Ovary (tissue), 3 donors: ENCODE data around the gene FBXW7.

ENCODE experiments used
- CTCF ChIP-seq, 3 donors: fragments of 450-650 bp in 2 of 3; fragments of 200-600 bp in 1 of 3; IDR thresholded peaks; one replicate each; pipeline versions ENCODE4 v1.5.1 to v1.8.0; 2016 to 2022; ENCODE audit warnings: antibody characterized with exemption in 3 of 3, mild to moderate bottlenecking in 1 of 3
- EP300 ChIP-seq: sonication (generic); formaldehyde crosslinking; IDR thresholded peaks from one replicate; pipeline ENCODE4 v1.6.1; 2017; ENCODE audit warnings: antibody characterized with exemption
- POLR2A ChIP-seq: fragments of 450-650 bp; IDR thresholded peaks from one replicate; pipeline ENCODE4 v1.6.1; 2017; ENCODE audit warnings: antibody characterized with exemption, mild to moderate bottlenecking, moderate library complexity
- donor health status: DM: no; HTN: no; CAD: no.

GRCh38 chr4:152524427-152524826 lies 11.5 kb downstream of the FBXW7 start:
- no peak for TF ChIP-seq CTCF (IDR thresholded peaks at IDR 0.05)
- no peak for TF ChIP-seq POLR2A
- TF ChIP-seq EP300, result no peak
